Measurements from ENCODE around the gene CIAO3. TPM values are rescaled to one million over a fixed set of nuclear protein-coding genes. Genes with fewer than 3 reads are reported as not detected.

CIAO3 gene
- total RNA-seq, 1 experiment from 2014 or later = 21.9 TPM

GRCh38 chr16:718389-718788 is 22.4 kb downstream of the CIAO3 start:
- no peak overlapping the region for H2BK5ac ChIP-seq (ENCODE audit: insufficient read length, low read length)
- no peak for TF ChIP-seq CTCF (conservative IDR thresholded peaks at IDR 0.05)
- H3K4ac ChIP-seq (ENCODE audit: low read depth, low read length) = no peak overlapping the region
- no peak overlapping the region for H3K18ac ChIP-seq (ENCODE audit: insufficient read length, low read depth, low read length)
- no peak overlapping the region for H2AFZ ChIP-seq (ENCODE audit: low read length)
- H4K20me1 ChIP-seq (ENCODE audit: control insufficient read depth, insufficient read depth, insufficient read length) = no peaks in the 10 kb centered on the region
- Mint-ChIP-seq H3K36me3 (ENCODE audit: insufficient read depth in 1 of 3, low read depth in 3 of 3) (peaks cover 0 to 5% (median 3%) of the 10 kb centered on the region in 3 experiments; a peak in 1 of 7 replicates), H3K27me3 (ENCODE audit: low read depth) (peaks cover 37% of the 10 kb centered on the region), H3K4me1 (peaks cover 14 to 28% of the 10 kb centered on the region in 2 experiments), H3K9me3 (no peaks in the 10 kb centered on the region), H3K4me3 (no peak overlapping the region; a peak in 1 of 5 replicates), H3K27ac (no peak overlapping the region)
- no peak overlapping the region for H4K91ac ChIP-seq (ENCODE audit: insufficient read length, low read depth, low read length)
- no peak overlapping the region for H3K14ac ChIP-seq (ENCODE audit: insufficient read depth, low read length)
- H3K79me2 ChIP-seq (ENCODE audit: insufficient read depth, low read length) = no peaks in the 10 kb centered on the region
- H3K23me2 ChIP-seq (ENCODE audit: insufficient read length, low read depth, low read length, poor library complexity, severe bottlenecking) = peaks cover 10% of the 10 kb centered on the region
- no peak overlapping the region for H2BK15ac ChIP-seq (ENCODE audit: low read depth, low read length)
- H3K56ac ChIP-seq (ENCODE audit: insufficient read length, low read depth, low read length) = no peak overlapping the region
- H2BK120ac ChIP-seq (ENCODE audit: low read depth, low read length, poor library complexity, severe bottlenecking) = no peak overlapping the region
- no peak overlapping the region for H3K27ac ChIP-seq (ENCODE audit: insufficient read length, low read depth, low read length)
- H2BK12ac ChIP-seq (ENCODE audit: insufficient read length, low read depth, low read length) = no peak overlapping the region
- H3T11ph ChIP-seq (ENCODE audit: low read length) = no peak overlapping the region
- no peak for DNase-seq
- no peak overlapping the region for H3K23ac ChIP-seq (ENCODE audit: insufficient read length, low read depth, low read length)
- no peak overlapping the region for H4K5ac ChIP-seq (ENCODE audit: insufficient read length, low read depth, low read length)
- WGBS (ENCODE audit: extremely low coverage, insufficient read length, low lambda C conversion rate) = no CpG with 5 or more reads among the region's 9 CpGs
- no peaks in the 10 kb centered on the region for H3K9me3 ChIP-seq (ENCODE audit: control insufficient read depth, low read depth, low read length)
- no peak overlapping the region for H3K4me2 ChIP-seq (ENCODE audit: insufficient read depth, insufficient read length, low read length)
- H3K79me1 ChIP-seq (ENCODE audit: insufficient read depth, low read depth, low read length, poor library complexity, severe bottlenecking) = no peaks in the 10 kb centered on the region
- H2BK20ac ChIP-seq (ENCODE audit: low read depth, low read length, poor library complexity, severe bottlenecking) = no peak overlapping the region
- H2AK5ac ChIP-seq (ENCODE audit: insufficient read length, low read length) = no peak overlapping the region
- H3K4me1 ChIP-seq (ENCODE audit: insufficient read depth, low read length) = no peaks in the 10 kb centered on the region
- no peaks in the 10 kb centered on the region; the same call in 1 of the 2 replicates for H3K27me3 ChIP-seq (ENCODE audit: insufficient read depth, low read length)
- no peak overlapping the region for H3K9ac ChIP-seq (ENCODE audit: extremely low read depth, insufficient read length, low read length)
- H4K8ac ChIP-seq (replicated peaks; ENCODE audit: insufficient read length, low read depth, low read length) = no peak overlapping the region

Measured in H9 (cell line).